DMS53 treated with DMSO at 0.1 percent for 48 hours (cell line): ENCODE results near the gene GRIN2D.
"Not testable (repeated sequence)": the region's sequence is repeated elsewhere in the genome, so short reads cannot be mapped to it uniquely, and the experiment has no call there.

Experiments used
- DNase-seq: peaks from one replicate; lab custom pipeline; 2025; ENCODE audit not compliant: unreplicated experiment; lab: John Stamatoyannopoulos, UW

The GRIN2D gene

DNA sequence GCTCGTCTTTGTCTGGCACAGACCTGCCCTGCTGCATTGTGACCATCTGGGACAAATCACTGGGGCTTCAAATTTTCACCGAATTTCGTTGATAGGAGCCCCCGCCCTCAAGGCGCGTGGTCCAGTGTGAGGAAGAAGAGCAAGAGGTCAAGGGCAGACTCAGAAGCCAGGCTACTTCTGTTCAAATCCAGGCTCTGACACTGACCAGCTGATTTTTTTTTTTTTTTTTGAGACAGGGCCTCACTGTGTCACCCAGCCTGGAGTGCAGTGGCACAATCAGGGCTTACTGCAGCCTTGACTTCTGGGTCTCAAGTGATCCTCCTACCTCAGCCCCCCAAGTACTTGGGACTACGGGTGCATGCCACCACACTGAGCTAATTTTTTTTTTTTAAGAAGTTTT, 22.1 kb upstream of the GRIN2D start:
- DNase-seq, result no peak

DNA sequence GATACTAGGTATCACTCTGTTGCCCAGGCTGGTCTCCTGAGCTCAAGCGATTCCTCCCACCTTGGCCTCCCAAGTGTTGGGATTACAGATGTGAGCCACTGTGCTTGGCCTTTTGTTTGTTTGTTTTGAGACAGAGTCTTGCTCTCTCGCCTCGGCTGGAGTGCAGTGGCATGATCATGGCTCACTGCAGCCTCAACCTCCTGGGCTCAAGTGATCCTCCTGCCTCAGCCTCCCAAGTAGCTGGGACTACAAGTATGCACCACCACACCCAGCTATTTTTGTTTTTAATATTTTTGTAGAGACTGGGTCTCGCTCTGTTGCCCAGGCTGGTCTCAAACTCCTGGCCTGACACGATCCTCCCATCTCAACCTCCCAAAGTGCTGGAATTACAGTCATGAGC, 21.7 kb upstream of the GRIN2D start:
- DNase-seq, result not testable (repeated sequence)

DNA sequence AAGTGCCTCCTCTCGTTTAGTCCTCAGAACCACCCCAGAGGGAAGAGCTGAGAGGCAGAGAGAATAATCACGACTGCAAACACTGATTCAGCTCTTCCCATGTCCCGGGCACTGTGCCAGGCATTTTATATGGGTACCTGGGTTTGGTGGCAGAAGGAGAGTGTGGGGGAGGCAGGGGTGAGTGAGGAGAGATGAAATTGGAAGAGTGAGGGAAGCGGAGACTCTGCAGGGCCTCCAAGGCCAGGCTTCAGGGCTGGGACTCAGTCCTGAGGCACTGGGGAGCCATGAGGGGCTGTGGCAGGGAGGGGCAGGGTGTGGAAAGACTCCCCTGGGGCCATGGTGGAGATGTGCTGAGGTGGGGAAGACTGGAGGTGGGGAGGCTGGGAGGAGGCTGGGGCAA, 20.6 kb upstream of the GRIN2D start:
- DNase-seq, result no peak

DNA sequence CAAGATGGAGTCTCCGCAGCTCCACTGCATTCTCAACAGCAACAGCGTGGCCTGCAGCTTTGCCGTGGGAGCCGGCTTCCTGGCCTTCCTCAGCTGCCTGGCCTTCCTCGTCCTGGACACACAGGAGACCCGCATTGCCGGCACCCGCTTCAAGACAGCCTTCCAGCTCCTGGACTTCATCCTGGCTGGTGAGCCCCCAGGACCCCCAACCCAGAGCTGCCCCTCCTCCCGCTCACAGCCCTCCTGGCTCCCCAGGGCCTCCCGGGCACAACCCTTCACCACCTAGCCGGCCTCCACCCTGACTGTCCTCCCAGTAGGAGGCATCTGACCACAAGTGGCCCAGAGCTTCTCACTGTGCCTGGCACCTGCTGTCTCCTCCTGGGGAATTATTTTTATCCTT, 19.9 kb upstream of the GRIN2D start:
- DNase-seq, result no peak

DNA sequence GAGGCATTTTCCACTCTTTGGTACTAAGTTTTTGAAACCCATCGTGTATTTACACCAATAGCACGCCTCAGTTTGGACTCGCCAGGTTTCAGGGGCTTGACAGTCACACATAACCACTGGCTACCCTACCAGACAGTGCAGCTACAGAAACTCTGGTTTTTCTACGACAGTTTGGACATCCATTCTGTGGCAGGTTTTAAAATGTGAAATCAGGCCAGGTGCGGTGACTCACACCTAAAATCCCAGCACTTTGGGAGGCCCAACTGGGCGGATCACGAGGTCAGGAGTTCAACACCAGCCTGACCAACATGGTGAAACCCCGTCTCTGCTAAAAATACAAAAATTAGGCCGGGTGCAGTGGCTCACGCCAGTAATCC, 15.3 kb upstream of the GRIN2D start:
- DNase-seq, result no peak

DNA sequence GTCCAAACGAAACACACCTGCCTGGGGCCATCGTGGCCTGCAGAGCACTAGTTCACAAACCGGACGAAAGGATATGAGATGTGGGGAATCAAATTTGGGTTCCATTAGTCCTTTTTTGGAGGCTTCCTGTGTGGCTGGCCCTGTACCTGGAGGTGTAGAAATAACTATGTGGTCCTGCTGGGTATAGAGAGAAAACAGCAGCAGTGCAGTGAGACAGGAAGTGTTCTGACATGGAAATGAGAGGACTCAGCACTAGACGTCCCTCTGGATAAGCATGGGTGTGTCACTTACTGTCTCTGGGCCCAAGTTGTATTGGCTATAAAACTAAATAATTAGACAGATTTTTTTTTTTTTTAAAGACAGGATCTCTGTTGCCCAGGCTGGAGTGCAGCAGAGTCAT, 14.4 kb upstream of the GRIN2D start:
- DNase-seq, result no peak

DNA sequence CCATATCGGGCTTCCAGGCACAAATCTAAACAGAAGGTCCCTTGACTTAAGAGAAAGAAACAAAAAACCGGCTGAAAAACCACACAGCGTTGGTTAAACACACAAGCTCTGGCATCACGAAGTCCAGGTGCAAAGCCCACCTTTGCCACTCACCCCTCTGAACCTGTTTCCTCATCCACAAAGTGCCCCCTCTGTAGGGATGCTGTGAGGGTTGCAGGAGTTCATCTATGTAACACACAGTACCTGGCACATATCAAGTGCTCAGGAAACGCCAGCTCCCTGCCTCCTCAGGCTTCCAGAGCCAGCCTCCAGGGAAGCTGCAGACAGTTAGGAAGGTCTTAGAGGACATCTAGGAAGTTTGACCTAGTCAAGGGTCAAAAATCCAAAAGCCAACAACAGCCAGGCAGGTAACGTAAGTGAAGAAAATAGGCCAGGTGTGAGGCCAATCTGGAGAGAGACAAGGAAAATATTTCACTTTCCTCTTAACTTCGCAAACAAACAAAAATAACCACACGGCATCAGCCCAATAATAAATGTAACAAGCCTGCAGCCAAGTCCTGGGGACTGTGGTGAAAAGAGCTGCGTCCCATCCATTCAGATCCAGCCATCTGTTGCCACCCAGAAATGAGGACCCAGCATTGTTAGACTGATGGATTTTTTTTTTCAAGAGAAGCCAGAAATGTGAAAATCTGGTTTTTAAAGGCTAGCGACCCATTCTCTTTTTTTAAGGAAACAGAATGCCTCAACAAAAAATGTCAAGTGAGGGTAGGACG, 12.1 kb upstream of the GRIN2D start:
- no peak for DNase-seq

DNA sequence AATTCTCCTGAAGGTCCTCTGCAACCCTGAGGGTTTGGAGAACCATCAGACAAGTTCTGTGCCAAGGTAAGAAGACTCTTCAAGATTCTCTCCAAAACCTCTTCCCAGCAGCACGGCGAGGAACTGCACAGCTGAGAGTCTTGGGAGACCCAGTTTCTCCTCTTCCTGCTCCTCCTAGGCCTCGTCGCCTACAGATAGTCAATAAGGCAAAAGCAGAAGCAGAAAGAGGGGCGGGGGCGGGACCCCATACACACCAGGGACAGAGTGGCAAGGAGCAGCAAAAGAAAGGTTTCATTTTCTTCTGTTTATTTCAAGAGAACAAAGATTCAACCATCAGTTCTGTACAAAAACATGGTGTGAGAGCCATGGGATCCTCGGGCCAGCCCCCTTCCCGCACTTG, 11.2 kb upstream of the GRIN2D start:
- DNase-seq, result no peak

DNA sequence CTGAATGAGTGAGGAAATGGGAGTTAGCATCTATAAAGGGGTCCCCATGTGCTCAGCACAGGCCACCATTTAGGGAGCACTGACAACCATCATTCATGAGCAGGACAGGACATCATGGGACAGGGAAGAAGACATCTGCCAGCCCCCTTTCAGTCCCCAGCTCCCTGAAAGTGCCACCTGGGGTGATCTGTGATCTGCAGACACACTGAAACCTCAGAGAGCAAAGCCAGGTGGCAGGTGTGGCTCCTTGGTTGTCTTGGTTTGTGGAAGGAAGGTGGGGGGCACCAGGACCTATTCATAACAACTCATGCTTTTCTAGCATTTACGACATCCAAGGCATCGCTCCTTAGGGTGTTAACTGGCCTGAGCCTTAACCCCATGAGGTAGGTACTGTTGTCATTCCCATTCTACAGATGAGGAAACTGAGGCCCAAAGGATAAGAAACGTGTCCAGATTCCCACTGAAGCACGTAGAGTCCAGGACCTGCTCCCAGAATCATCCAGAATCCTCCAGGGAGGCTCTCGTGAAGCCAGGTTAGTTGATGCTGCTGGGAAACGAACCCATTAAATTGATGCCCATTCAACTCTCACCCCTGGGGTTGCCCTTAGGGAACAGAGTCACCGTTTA, 7.9 kb upstream of the GRIN2D start:
- DNase-seq, result no peak

DNA sequence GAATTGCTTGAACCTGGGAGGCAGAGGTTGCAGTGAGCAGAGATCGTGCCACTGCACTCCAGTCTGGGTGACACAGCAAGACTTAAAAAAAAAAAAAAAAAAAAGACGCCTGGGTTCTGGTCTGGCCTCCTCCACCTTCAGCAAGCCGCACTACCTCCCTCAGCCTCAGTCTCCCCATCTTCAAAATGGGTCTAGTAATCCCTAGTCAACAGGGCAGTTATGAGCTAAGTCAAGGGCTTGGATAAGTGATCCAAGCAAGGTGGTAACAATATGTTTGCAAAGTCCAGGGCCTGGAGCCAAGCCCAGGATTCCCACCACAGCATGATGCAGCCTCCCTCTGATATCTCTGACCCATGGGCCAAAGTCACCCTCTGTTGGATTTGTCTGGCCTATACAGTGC, 6.5 kb upstream of the GRIN2D start:
- no peak for DNase-seq

DNA sequence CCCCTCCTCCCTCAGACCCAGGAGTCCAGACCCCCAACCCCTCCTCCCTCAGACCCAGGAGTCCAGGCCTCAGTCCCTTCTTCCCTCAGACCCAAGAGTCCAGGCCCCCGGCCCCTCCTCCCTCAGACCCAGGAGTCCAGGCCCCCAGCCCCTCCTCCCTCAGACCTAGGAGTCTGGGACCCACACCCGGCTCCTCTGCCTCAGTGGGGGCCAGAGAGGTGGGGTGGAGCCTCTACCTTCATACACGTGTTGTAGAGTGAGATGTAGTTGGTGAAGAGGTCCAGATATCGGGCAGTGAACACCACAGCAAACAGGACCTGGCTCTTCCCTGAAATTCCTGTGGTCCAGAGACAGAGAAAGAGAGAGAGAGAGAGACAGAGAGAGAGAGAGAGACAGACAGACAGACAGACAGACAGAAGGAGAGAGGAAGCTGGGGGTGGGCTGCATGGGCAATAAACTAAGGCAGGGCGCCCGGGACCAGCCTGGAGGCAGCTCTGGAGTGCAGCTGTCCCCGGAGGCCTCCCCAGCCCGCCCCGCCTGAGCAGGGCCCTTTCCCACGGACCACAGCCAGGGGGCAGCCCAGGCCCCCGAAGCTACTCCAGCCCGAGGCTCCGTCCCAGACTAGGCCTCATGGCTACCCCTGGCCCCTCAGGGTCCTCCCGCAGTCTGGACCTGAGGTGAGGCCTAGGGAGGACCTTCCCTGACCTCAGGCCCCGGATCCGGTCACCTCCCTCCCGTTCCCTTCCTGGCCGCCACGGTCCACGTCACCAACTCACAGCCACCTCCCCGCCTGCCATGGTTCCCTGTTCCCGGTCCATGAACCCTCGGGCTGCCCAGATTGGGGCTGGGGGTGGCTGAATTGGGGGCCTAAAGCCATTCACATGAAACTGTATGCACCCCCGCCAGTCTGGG, 3.0 kb upstream of the GRIN2D start:
- DNase-seq, result peak; percentile 40

DNA sequence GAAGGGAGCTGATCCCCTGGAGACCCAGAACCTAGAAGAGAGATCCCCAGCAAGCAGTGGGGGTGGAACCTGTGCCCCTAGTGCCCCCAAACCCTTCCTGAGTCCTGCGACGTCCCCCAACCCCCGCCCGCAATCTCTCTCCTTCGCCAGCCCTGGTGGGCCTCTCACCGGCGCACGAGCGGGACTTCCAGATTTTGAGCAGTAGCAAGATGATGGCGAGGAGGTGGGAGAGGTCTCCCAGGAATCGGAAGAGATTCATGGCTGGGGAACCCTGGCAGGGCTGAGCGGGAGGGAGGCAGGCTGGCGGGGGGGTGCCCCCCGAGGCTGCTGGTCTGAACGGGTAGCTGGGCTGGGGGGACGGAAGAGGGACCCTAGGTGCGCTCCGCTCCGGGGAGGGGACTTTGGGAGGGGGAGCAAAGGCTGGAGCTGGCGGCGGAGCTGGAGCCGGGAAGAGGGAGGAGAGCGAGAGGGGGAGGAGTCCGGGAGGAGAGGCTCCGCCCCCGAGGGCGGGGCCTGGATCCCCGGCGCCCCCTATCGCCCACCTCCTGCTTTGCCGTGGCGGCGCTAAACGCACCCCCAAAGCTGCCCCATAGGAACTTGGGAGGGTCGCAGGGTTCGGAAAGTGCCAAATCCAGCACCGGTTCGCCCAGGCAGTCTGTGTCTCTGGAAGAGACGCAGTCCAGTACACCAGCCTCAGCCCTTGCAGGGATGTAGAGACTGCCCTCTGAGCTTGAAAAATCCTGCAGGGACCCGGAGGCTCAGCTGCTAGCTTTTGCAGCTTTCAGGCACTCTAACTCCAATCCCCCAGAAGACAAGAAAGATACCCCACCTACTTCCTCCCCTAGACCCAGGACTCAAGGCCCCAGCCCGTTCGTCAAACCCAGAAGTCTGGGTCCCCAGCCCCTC, 2.1 kb upstream of the GRIN2D start, which contains the start of gene KDELR1:
Gene KDELR1 (minus strand): TSS at position 452 of the 906 bp plus-strand sequence. CDS start 193 bp downstream, at position 259.
- peak; percentile 31 for DNase-seq

DNA sequence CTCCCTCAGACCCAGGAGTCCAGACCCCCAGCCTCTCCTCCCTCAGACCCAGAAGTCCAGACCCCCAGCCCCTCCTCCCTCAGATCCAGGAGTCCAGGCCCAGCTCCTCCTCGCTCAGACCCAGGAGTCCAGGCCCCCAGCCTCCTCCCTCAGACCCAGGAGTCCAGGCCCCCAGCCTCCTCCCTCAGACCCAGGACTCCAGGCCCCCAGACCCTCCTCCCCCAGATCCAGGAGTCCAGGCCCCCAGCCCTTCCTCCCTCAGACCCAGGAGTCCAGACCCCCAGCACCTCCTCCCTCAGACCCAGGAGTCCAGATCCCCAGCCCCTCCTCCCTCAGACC, 1.5 kb upstream of the GRIN2D start:
- DNase-seq, result not testable (repeated sequence)

DNA sequence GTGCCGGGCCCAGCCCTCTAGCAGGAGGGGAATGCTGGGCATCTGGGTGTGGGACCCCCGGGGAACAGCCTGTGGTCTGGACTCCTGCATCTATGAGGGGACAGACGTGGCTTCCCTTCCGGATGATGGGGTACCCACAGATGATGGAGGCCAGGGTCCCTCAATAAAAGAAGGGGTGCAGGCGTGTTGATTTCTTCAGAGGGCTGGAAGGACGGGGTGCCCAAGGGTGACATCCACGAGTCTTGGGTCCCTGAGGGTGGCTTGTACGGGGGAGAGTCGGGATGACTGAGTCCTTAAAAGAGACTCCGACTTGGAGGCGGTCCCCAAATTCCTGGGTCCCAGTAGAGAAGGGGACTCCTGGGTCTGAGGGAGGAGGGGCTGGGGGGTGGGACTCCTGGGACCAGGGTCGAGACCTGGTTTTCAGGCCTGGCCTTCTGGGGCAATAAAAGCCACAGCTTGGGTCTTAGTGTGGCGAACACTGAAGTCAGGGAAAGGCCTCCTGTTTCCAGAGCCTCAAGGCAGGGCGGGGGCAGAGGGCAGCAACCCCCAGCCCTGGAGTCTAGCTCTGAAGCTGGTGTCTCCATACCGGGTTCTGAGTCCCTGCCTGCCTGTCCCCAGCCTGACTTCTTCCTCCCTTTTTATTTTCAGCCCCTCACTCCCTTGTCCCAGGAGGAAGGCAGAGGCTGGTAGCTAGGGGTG, 459 bp upstream of the GRIN2D start:
- DNase-seq, result peak; percentile 6

DNA sequence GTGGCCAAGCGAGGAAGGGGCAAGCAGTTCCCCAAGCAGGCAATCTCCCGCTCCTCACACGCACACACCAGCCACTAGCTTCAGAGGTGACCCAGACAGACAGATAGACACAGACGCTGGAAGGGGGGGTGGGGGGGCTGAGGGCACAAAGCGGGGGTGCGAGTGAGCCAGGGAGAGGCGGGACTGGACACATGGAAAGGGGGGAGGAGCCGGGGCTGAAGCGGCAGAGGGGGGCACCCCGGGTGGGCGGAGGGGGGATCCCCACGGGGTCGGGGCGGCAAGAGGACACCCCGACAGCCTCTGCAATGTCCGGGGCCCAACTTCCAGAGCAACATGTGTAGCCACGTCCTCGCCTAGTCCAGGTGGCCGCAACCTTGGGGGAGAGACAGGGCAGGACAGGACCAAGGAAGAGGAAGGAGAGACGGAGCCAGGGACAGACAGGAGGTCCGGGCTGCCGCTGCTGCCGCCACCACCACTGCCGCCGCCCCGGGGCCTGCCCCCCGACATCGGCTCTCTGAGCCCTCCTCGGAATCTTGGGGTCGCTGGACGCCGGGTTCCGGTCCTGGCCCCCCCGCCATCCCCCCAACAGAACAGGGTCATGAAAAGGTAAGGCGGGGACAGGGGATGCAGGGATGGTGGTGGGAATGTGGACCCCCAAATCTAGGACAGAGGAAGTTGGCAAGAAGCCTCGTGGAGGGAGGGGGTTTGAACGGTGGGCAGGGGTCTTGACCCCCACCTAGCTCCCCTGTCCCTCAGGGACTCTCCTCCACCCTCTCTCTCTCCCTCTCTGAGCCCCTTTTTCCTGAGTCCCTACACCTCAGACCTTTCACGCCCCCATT, 1.1 kb downstream of the GRIN2D start:
- no peak for DNase-seq

DNA sequence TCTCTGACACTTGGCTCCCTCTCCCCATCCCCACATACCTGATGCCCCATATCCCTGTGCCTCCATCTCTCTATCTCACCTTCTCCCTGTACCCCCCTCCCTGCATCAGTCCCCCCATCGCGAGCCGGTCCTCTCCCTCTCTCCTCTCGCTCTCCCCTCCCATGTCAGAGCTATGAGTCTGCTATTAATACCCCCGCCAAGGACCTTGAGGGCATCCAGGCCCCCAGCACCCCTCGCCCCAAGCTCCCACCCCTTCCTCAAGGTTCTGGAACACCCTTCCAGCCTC, 1.6 kb downstream of the GRIN2D start:
- DNase-seq, result no peak

DNA sequence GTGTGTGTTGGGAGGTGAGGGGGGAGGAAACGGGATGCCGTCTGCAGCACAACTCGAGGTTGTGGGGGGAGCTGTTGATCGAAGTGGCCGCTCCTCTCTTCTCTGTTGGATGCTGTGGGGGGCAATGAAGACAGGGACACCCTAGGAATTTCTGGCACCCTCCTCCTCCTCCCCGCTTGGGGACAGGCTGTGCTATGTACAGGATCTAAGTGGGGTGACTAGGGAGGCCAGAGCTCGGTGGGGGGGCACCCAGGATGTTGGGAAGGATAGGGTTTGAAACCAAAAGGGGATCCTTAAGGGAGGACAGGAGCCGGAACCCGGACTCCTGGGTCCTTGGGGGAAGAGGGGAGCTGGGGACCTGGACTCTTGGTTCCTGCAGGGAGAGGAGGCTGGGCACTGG, 2.0 kb downstream of the GRIN2D start:
- DNase-seq, result no peak

DNA sequence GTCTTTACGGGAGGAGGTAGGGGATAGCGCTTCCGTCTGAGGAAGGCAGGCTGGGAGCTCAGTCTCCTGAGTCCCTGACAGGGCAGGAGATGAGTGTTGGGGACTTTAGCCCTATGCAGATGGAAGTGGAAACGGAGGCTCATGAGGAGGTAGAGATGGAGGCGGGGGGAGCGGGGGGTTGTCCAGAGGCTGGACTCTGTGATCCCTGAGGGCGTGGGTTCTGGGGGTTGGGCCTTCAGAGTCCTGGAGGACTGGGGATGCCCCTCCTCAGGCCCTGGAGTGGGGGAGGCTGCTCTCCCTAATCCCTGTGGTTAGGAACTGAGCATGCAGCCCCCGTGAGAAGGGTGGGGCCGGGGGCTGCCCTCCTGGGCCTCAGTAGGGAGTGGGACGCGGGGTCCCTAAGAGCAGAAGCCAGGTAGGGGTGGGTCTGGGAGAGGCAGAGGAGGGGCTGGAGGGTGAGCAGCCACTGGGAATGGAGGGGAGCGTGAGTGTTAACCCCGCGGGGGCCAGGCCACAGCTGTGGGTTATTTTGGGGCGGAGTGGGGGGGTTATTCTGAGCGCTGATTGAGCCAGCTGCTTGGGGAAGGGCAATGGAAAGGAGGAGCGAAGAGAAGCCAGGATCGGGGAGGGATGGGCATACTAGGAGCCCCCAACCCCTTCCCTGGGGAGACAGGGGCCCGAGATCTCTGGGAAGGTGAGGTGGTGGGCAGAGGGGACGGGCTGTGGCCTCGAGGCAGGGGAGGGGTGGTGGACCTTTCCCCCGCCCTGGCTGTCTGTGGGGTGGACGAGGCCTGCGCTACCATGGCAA, 2.8 kb downstream of the GRIN2D start:
- DNase-seq, result no peak

DNA sequence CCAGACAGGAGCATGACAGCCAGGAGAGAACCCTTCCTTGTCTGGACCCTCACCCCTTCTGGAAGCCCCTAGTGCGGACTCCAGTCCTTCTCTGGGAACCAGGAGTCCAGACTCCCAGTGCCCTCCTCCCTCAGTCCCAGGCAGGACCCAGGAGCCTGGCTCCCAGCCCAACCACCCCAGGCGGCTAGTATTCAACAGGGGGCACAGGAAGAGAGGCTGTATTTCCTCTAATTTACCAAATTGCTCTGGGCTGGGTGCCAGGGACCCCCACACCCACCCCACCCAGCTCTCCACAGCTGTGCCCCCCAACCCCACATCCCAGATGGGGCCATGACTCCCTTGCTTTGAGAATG, 3.3 kb downstream of the GRIN2D start:
- no peak for DNase-seq
